ENCODE measurements around the gene RBMS1. TPM values are rescaled to one million over a fixed set of nuclear protein-coding genes. Genes with fewer than 3 reads are reported as not detected.

Gene RBMS1
- total RNA-seq, 1 donor: 111 TPM

DNA sequence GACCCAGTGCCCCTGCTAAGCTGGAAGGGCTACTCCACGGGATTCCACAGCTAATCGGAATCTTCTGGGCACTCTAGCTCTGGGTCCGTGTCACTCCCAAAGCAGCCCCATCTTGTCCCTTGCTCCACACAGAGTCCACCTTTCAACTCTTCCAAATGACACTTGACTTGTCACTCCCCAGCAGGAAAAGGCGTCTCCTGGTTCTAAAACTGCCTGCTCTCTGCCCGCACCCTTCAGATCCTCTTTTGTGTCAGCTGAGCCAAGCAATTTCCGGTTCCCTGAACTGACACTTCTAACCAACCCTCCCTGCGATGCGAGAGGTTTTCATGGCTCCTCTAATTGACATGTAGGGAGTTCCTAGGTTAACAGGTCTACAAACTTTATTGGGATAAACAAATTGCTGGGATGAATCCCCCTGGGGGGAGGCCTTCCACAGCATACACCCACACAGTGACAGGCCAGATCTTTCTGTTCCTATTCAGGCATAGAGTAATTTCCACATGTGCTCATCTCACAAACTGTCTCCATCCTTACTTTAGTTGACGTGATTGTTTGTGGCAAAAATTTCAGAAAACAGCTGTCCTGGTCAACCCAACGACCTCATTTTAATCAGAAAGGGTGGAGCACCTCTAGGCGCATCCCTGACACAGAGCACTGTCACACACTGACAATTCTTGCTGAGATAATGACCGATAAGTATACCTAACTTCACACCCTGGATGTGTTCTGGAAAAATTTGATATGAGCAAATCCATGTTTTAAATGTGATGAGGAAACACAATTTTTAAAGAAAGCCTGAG, 104.9 kb downstream of the RBMS1 start:
- Histone ChIP-seq H3K9me3 (ENCODE audit: low read depth, low read length) (no peaks in the 10 kb centered on the region), H3K4me3 (ENCODE audit: insufficient read depth, low read length) (peak overlapping the region; percentile 18), H3K79me2 (ENCODE audit: insufficient read depth, low read length) (peaks cover 90% of the 10 kb centered on the region), H3K36me3 (ENCODE audit: insufficient read depth, low read length) (no peaks in the 10 kb centered on the region), H3K27ac (ENCODE audit: low read depth, low read length) (peak overlapping the region; percentile 94), H3K27me3 (ENCODE audit: insufficient read depth, low read length) (no peaks in the 10 kb centered on the region), H3K4me1 (ENCODE audit: insufficient read depth, low read length) (peaks cover 65% of the 10 kb centered on the region), H3K4me2 (ENCODE audit: insufficient read depth, low read length) (peak overlapping the region; percentile 65), H4K20me1 (ENCODE audit: insufficient read depth, low read length) (peaks cover 5% of the 10 kb centered on the region), H2AFZ (ENCODE audit: low read length) (no peak overlapping the region)
- TF ChIP-seq, protein P1, sequence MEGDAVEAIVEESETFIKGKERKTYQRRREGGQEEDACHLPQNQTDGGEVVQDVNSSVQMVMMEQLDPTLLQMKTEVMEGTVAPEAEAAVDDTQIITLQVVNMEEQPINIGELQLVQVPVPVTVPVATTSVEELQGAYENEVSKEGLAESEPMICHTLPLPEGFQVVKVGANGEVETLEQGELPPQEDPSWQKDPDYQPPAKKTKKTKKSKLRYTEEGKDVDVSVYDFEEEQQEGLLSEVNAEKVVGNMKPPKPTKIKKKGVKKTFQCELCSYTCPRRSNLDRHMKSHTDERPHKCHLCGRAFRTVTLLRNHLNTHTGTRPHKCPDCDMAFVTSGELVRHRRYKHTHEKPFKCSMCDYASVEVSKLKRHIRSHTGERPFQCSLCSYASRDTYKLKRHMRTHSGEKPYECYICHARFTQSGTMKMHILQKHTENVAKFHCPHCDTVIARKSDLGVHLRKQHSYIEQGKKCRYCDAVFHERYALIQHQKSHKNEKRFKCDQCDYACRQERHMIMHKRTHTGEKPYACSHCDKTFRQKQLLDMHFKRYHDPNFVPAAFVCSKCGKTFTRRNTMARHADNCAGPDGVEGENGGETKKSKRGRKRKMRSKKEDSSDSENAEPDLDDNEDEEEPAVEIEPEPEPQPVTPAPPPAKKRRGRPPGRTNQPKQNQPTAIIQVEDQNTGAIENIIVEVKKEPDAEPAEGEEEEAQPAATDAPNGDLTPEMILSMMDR (IDR thresholded peaks at IDR 0.05; ENCODE audit: extremely low read depth, low read depth, low read length): no peak
- DNase-seq (ENCODE audit: insufficient read length, low spot score, missing footprints): no peak

DNA sequence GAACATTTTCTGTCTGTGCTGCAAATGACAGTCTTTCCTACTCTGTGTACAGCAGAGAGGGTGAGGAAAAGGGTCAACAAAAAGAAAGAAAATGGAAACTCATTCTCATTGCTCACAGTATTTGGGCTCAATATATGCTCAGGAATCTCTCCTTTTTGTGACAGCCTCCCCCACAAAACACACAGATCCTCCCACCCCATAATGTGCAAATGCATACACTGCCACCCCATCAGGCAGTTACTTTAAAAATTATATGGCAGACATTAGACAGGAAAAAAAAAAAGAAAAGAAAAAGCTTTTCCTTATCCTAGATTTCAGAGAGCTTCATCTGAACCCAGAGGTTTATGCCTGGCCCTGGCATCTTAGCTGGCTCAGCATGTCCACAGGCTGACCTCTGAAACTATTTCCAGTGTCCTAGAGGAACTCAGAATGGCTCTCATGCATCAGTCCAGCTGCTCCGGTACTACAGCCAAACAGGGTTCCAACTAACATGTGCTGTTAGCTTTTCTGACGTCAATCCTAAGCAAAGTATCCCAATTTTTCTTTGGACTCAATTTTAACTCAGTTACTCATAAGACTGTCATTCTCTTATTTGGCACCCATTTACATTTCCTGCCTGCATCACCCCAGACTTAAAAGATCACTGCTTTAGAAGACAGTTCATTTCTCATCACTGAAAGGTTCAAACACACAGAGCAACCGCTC, 105.9 kb downstream of the RBMS1 start:
- Histone ChIP-seq H3K27me3 (ENCODE audit: insufficient read depth, low read length) (no peaks in the 10 kb centered on the region), H4K20me1 (ENCODE audit: insufficient read depth, low read length) (peaks cover 8% of the 10 kb centered on the region), H3K4me3 (ENCODE audit: insufficient read depth, low read length) (no peak overlapping the region)

DNA sequence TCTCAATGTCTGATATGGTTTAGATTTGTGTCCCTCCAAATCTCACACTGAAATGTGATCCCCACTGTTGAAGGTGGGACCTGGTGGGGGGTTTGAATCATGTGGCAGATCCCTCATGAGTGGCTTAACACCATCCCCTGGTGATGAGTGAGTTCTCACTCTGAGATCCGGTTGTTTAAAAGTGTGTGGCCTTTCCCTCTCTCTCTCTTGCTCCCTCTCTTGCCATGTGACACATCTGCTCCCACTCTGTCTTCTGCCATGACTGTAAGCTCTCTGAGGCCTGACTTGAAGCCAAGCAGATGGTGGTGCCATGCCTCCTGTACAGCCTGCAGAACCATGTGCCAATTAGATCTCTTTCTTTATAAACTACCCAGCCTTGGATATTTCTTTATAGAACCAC, 108.8 kb downstream of the RBMS1 start:
- peak overlapping the region; percentile 47 for H3K27ac ChIP-seq (ENCODE audit: low read depth, low read length)
- H3K4me2 ChIP-seq (ENCODE audit: insufficient read depth, low read length): no peak overlapping the region
- no peaks in the 10 kb centered on the region for H3K27me3 ChIP-seq (ENCODE audit: insufficient read depth, low read length)
- no peak overlapping the region for H3K4me3 ChIP-seq (ENCODE audit: insufficient read depth, low read length)
- peaks cover 2% of the 10 kb centered on the region for H4K20me1 ChIP-seq (ENCODE audit: insufficient read depth, low read length)
- H3K79me2 ChIP-seq (ENCODE audit: insufficient read depth, low read length): peaks cover 90% of the 10 kb centered on the region
- peaks cover 57% of the 10 kb centered on the region for H3K4me1 ChIP-seq (ENCODE audit: insufficient read depth, low read length)
- DNase-seq (ENCODE audit: insufficient read length, low spot score, missing footprints): no peak
- H3K9me3 ChIP-seq (ENCODE audit: low read depth, low read length): no peaks in the 10 kb centered on the region
- TF ChIP-seq, protein P1 (IDR thresholded peaks at IDR 0.05; ENCODE audit: extremely low read depth, low read depth, low read length): no peak
- no peaks in the 10 kb centered on the region for H3K36me3 ChIP-seq (ENCODE audit: insufficient read depth, low read length)
- no peak overlapping the region for H2AFZ ChIP-seq (ENCODE audit: low read length)

More for the DNA sequence above, 105.9 kb downstream of the RBMS1 start:
- H3K9me3 ChIP-seq (ENCODE audit: low read depth, low read length): no peaks in the 10 kb centered on the region
- H2AFZ ChIP-seq (ENCODE audit: low read length): no peak overlapping the region
- peak overlapping the region; percentile 65 for H3K4me2 ChIP-seq (ENCODE audit: insufficient read depth, low read length)
- H3K36me3 ChIP-seq (ENCODE audit: insufficient read depth, low read length): no peaks in the 10 kb centered on the region
- peak overlapping the region; percentile 94 for H3K27ac ChIP-seq (ENCODE audit: low read depth, low read length)
- peaks cover 90% of the 10 kb centered on the region for H3K79me2 ChIP-seq (ENCODE audit: insufficient read depth, low read length)
- DNase-seq (ENCODE audit: insufficient read length, low spot score, missing footprints): peak; percentile 86
- TF ChIP-seq, protein P1 (IDR thresholded peaks at IDR 0.05; ENCODE audit: extremely low read depth, low read depth, low read length): no peak
- peaks cover 63% of the 10 kb centered on the region for H3K4me1 ChIP-seq (ENCODE audit: insufficient read depth, low read length)

DNA sequence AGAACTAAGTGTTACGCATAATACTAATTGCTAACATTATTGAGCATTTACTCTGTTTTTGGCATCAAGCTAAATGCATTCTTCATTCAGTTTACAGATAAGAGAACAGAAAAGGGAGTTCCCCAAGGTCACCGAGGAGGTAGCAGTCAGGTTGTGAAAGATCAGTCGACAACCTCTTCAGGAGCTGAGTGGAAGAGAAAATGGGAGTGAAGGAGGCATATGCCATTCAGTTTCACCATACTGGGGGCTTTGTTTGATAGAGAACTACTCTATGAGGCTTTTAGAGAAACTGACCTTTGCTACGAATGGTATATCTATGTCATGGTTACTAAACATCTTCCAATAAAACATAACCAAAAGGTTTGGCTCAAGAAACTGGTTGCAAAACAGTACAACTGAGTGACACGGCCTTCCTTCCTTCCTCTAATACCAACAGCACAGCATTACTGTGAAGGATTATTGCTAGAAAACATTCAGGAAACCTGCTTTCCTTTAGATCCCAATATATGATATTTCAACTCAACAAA, 112.1 kb downstream of the RBMS1 start:
- Histone ChIP-seq H3K27me3 (ENCODE audit: insufficient read depth, low read length) (no peaks in the 10 kb centered on the region), H2AFZ (ENCODE audit: low read length) (no peak overlapping the region), H3K36me3 (ENCODE audit: insufficient read depth, low read length) (no peaks in the 10 kb centered on the region), H3K4me2 (ENCODE audit: insufficient read depth, low read length) (peak overlapping the region; percentile 41), H3K9me3 (ENCODE audit: low read depth, low read length) (no peaks in the 10 kb centered on the region), H3K4me1 (ENCODE audit: insufficient read depth, low read length) (peaks cover 55% of the 10 kb centered on the region), H4K20me1 (ENCODE audit: insufficient read depth, low read length) (peaks cover 2% of the 10 kb centered on the region), H3K27ac (ENCODE audit: low read depth, low read length) (peak overlapping the region; percentile 89), H3K4me3 (ENCODE audit: insufficient read depth, low read length) (no peak overlapping the region), H3K79me2 (ENCODE audit: insufficient read depth, low read length) (peaks cover 97% of the 10 kb centered on the region)
- DNase-seq (ENCODE audit: insufficient read length, low spot score, missing footprints): no peak
- TF ChIP-seq, protein P1 (IDR thresholded peaks at IDR 0.05; ENCODE audit: extremely low read depth, low read depth, low read length): no peak
